Islet precursor cell (in vitro differentiated cells): ENCODE data around the gene ZNF521.
"Not testable (repeated sequence)": the region's sequence is repeated elsewhere in the genome, so short reads cannot be mapped to it uniquely, and the experiment has no call there.

Experiments
- DNase-seq: peaks from one replicate; pipeline ENCODE4 v3.0.0-alpha.2; 2018

Gene ZNF521

GRCh38 chr18:25062720-25063119, 289.2 kb downstream of the ZNF521 start:
- DNase-seq = no peak

- no peak for DNase-seq
Measured at GRCh38 chr18:25061395-25061794, 290.6 kb downstream of the ZNF521 start.

GRCh38 chr18:25058521-25058920, 293.4 kb downstream of the ZNF521 start:
- peak; percentile 56 for DNase-seq

DNA sequence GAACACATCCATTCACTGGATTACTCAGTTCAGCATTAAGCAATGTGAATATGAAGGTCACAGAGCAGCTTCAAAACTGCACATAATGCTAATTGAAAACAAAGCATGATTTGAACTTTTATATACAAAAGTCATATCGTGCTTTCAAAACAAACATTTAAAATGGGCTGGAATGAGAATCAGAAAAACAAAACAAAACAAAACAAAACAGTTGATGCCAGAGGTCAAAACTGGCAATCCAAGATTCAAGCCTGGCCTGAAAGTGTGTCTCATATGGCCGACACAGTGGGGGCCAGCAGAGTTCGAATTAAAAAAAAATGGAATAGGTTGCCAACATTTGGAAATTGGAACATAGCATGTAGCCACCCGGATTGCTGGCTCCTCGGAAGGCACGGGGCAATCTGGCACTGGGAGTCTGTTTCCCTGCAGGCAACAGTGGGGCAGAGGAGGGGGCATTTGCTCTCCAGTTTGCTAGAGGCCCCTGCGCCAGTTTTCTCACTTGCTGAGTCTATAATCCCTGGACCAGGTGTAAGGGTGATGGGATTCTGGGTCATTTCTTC, 294.4 kb downstream of the ZNF521 start:
- peak; percentile 24 for DNase-seq

DNA sequence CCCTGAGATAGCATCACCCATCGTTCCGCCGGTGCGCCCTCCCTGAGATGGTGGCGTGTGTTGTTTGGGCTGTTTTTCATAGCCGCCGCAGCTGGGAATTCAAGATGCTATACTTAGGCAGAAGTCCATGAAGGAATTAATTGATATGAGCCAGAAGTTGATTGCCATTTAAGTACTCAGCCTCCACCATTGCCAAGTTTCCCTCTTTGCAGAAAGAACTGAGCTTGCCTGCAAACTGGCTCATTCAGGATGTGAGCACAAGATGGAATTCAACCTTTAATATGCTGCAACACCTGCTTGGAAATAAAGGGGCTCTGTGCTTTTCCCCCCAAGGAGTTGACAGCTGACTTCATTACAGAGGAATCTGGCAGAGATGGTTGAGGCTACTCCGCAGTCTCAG, 295.5 kb downstream of the ZNF521 start:
- DNase-seq = no peak

- DNase-seq = no peak
Measured at GRCh38 chr18:25055076-25055475, 296.9 kb downstream of the ZNF521 start.

GRCh38 chr18:25053466-25053865, 298.5 kb downstream of the ZNF521 start:
- DNase-seq = no peak

DNA sequence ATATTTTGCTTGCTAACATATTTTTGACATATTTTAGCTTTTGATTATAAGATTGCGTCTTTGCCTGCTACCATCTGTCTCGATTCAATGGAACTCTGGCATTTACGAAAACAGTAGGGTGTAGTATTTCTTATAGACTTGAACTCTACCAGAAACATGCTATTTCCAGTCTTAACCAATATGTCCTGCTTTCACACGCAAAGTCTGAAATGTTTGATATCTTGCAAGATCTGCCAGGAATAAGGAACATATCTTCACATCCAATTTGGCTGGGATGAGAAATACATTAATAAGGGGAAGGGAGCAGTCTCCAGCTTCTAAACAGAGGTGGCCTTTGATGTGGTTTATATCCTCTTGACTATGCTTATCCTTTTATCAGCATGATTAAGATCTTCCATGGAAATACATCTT, 299.4 kb downstream of the ZNF521 start:
- no peak for DNase-seq

GRCh38 chr18:25050605-25051004, 301.4 kb downstream of the ZNF521 start:
- DNase-seq = no peak

- peak; percentile 81 for DNase-seq
Measured at GRCh38 chr18:25047983-25048382, 304.0 kb downstream of the ZNF521 start.

GRCh38 chr18:25047421-25047820, 304.5 kb downstream of the ZNF521 start:
- no peak for DNase-seq

DNA sequence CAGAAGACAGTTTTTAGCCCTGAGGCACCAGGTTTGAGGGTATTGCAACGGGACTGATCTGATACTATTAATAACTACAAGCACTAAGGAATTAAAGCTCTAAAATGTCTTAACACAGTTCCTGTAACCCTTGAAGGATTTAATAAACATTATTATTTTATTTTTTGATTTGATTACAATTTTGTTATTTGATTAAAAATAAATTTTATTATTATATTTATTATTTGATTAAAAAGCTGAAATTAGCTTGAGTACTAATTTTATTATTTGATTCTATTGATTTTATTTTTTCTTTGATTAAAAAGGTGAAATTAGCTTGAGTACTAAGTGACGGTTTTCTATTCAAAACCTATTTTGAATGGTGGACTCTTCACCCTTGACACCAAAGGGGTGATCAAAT, 307.3 kb downstream of the ZNF521 start:
- no peak for DNase-seq

GRCh38 chr18:25043104-25043503, 308.9 kb downstream of the ZNF521 start:
- no peak for DNase-seq

GRCh38 chr18:25042641-25043051, 309.3 kb downstream of the ZNF521 start:
- no peak for DNase-seq

GRCh38 chr18:25039781-25040180, 312.2 kb downstream of the ZNF521 start:
- DNase-seq = no peak

DNA sequence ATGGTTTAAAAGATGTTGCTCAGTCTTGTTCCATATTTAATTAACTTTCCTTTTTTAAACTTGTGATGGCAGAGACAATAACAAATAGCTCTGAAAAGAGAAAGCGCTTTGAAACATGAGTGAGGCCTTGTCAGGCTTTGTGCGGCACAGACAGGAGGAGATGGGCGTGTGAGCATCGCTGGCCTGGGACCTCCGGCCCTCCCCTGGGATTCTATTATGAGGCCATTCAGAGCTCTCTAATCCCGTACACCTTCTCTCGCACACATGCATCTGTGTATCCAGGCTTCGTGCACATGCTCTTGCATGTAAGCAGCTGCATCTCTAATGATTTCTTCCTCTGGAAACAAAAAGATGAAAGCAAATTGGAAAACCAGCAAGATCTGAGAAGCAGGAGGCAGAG, 313.7 kb downstream of the ZNF521 start:
- no peak for DNase-seq

DNA sequence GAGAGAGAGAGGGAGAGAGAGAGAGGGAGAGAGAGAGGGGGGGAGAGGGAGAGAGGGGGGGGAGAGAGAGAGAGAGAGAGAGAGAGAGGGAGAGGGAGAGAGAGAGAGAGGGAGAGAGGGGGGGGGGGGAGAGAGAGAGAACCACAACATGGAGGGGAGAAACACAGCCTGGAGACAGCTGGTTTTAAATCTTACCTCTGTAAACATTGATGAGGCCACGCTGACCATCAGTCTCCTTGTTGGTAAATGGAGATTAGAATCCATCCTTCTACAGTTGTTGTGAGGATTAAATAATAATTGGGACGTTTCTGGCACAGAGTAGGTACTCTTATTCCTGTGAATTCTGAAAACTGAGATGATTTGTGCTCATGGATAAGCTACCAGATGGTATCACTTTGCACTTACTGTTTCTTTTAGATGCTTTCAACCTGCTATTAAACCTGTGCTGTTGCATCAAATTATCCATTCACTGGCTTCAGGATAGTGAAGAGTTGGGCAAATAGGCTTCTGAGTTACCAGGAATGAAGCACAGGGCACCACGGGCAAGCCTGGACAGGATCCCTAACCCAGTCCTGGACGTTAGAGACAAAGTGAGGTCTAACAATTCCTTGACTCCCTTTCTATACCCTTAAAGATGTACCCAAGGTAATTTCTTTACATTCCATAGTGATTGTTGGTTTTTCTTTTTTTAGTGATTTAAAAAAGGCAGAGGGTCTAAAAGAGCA, 318.1 kb downstream of the ZNF521 start:
- no peak for DNase-seq

- DNase-seq = not testable (repeated sequence)
Measured at GRCh38 chr18:25033175-25033574, 318.8 kb downstream of the ZNF521 start.

DNA sequence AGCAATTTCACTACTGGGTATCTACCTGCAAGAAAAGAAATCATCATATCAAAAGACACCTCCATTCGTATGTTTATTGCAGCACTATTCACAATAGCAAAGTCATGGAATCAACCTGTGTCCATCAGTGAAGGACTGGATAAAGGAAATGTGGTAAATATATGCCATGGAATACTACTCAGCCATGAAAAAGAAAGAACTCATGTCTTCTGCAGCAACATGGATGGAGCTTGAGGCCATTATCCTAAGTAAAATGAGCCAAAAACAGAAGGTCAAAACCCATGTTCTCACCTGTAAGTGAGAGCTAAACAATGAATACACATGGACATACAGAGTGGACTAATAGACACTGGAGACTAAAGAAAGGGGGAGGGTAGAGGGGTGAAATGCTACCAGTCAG, 322.2 kb downstream of the ZNF521 start:
- no peak for DNase-seq

GRCh38 chr18:25019931-25020330, 332.0 kb downstream of the ZNF521 start:
- no peak for DNase-seq

GRCh38 chr18:25019086-25019860, 332.7 kb downstream of the ZNF521 start:
- DNase-seq = peak; percentile 75

GRCh38 chr18:25016666-25017065, 335.3 kb downstream of the ZNF521 start:
- DNase-seq = no peak

GRCh38 chr18:25016181-25016580, 335.8 kb downstream of the ZNF521 start:
- no peak for DNase-seq
